GM19099 (cell line): Measurements from ENCODE around the gene BAG1.

ENCODE experiments used
- POLR2A ChIP-seq: IDR thresholded peaks from 3 replicates; pipeline ENCODE4 v1.6.1; 2011; ENCODE audit warnings: low read depth; ENCODE audit not compliant: insufficient read length; ENCODE audit errors: extremely low read depth

BAG1 gene

DNA sequence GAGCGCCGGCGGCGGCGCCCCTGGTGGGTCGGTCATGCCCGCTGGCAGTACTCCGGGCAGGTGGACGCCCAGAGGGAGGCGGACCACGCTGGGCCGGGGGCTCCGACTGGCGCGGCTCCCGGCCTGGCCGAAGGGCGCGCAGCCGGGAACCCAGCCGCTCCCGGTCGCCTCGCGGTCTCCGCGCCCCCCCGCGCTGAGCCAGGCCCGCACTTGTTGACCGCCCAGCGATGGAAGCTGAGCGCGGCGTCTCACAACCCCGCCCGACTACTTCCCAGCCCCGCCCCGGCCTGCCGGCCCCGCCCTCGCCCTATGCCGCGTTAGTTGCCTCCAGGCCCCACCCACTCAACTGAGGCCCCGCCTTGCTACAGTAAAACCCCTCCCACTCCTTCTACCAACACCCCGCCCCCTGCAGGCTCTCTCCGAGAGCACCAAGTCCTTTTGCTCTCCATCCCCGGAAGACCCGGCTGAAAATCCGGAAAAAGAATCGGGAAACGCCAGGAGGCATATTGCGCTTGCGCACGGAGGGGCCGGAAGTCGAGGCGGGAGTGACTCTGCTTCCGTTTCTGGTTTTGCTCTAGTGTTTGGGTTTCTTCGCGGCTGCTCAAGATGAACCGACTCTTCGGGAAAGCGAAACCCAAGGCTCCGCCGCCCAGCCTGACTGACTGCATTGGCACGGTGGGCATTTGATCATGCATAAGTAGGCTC is at the start of gene BAG1, which contains the start of gene CHMP5:
BAG1 (minus strand) TSS at position 236 of the 705 bp plus-strand sequence.
CHMP5 (plus strand) TSS at position 577 of the 705 bp plus-strand sequence; CDS start at position 607, 30 bp downstream.
- TF ChIP-seq POLR2A: peak; percentile 77

DNA sequence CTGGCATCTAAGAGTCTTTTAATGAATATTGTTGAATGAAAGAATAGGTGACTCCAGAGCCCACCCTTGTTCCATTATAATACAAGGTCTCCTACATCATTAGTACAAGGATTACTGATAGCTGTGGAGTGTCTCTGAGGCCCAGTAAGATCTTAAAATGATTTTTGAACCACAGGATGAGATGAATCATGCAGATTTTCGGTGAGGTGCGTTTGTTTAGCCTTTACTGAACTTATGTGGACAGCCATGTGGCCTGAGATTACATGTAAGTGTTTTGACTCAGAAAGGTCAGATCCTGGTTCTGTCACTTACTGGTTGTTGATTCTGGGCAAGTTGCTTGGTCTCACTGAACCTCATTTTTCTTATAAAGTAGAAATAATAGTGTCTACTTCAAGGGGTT is 47.4 kb upstream of the BAG1 start:
- no peak for TF ChIP-seq POLR2A

DNA sequence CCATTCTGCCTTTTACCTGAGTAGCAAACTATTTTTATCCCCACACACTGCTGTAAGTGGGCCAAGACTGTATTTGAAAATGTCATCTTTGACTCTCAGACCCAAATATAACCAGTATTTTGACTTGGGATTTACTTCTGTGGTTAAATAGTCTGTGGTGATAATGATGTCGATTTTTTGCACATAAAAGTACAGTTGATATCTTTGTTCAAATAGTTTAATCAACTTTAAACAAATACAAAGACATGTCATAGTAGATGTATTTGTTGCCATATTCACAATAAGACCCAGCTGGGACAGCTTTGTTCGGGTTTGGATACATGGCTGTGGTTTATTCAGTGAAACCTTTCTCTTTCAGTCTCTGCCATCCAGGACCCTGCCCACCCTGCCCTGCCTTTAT is 46.2 kb upstream of the BAG1 start:
- TF ChIP-seq POLR2A: no peak

DNA sequence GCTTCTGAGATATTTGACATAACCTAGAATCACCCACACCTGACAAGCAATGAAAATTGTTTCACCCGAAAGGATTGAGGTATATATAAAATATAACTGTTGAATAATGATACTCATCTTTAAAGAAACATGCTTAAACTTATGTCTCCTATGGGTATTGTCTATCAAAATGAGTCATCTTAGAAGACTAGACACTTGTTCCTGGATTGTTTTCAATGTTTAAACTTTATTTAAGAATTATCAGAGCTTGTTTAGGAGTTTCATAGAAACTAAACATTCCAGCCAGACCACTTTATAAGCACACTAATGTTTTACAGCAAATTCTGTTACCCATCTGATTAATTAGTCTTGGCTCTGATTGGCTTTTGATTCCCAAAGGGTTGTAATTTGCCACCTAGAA is 45.4 kb upstream of the BAG1 start:
- no peak for TF ChIP-seq POLR2A

DNA sequence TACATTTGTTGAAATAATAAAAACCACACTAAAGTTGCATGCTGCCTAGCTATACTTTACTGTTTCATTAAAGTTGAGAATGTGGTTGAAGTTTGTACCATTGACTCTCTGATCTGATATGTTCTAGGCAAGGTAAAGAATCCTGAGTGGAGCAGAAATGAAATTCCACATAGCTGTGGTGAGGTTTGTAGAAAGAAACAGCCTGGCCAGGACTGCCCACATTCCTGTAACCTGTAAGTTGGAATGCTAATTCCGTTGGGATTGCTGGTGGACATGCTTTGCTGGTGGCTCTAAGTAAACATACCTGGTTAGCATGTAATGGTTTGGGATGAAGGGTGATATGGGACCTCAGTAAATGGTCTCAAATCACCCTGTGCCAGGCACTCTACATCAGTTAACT is 42.6 kb upstream of the BAG1 start:
- no peak for TF ChIP-seq POLR2A

DNA sequence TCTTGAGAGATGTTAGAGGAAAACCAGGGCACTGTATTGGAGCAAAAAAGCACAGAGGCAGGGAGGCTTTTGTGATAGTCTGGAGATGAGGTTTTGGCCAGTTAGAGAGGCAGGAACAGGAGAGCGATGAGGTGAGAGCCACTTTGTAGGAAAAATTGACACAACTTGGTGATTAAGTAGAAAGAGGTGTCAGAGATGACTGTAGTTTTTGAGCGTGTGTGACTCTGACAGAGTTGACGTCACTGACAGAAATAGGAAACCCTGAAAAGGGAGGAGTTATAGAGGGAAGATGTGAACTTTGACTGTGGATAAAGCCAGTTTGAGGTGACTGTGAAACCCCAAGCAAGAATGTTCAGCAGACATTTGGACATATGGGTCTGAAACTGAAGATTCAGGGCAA is 41.5 kb upstream of the BAG1 start:
- TF ChIP-seq POLR2A: no peak

DNA sequence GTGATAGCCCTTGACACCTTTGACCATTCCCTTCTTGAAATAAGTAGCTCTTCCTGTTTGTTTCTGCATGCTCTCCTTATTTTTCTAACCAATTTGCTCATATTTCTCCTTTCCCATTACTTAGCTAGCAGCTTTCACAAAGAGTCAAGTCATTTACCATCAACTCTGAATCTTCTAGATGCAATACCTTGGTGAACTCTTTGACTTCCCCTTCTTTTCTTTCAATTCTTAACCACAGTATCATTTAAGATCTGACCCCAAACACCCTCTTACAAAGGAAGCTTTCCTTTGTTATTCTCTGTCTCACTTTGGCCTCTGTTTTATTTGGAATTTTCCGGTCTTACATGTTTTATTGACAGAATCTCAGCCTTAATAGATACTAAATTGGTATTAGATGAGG is 39.9 kb upstream of the BAG1 start:
- no peak for TF ChIP-seq POLR2A

DNA sequence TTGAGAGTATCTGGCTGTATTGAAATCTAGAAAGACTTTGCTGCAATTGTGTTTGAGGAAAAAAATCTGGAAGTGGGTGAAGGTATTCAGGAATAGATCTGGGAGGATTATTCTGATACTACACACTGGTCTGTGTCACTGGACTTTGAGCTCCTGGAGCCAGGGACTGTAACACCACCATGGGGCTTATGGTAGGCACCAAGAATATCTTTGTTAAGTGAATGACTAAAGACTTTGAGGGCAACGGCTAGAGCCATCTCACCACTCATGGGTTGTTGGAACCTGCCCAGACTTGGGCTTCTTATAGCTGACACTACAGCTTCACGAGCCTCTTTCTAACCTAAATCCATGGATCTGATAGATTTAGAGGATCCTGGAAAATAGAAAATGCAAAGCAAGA is 36.0 kb upstream of the BAG1 start:
- TF ChIP-seq POLR2A: no peak

DNA sequence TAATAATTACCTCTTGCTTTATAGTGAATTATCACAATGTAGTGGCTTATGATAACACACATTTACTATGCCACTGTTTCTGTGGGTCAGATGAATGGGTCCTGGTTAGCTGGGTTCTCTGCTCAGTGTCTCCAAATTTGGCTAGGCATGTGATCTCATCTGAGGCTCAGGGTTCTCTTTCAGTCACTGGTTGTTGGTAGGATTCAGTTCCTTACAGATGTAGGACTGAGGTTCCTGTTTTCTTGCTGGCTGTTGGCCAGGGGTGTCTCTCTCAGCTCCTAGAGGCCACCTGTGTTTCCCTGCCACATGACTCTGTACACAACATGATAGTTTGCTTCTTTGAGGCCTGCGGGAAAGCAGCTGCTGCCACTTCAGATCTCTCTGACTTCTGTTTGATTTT is 32.9 kb upstream of the BAG1 start:
- TF ChIP-seq POLR2A: no peak

DNA sequence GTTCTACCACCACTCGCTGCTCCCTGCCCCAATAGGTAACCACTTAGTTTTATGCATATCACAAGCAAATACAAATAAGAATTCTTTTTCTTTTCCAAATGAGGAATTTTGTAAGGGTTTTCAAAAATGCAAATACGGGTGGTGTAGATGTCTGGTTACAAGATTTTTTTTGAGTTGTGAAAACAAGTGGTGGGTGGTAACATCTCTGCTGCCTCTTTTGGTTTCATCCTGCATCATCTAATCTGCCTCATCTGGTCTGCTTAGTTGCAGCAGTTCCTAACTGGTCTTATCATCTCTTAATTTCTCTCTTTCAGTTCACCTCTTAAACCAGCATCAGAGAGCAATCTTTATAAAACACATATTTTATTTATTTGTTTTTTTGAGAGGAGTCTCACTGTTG is 31.1 kb upstream of the BAG1 start:
- no peak for TF ChIP-seq POLR2A

DNA sequence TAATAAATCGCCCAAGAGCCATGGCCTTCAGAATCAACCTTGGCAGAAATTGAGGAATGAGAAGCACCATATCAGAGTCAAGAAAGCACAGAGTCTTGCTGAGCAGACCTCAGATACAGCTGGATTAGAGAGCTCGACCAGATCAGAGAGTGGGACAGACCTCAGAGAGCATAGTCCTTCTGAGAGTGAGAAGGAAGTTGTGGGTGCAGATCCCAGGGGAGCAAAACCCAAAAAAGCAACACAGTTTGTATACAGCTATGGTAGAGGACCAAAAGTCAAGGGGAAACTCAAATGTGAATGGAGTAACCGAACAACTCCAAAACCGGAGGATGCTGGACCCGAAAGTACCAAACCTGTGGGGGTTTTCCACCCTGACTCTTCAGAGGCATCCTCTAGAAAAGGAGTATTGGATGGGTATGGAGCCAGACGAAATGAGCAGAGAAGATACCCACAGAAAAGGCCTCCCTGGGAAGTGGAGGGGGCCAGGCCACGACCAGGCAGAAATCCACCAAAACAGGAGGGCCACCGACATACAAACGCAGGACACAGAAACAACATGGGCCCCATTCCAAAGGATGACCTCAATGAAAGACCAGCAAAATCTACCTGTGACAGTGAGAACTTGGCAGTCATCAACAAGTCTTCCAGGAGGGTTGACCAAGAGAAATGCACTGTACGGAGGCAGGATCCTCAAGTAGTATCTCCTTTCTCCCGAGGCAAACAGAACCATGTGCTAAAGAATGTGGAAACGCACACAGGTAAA is 30.3 kb upstream of the BAG1 start:
- no peak for TF ChIP-seq POLR2A

DNA sequence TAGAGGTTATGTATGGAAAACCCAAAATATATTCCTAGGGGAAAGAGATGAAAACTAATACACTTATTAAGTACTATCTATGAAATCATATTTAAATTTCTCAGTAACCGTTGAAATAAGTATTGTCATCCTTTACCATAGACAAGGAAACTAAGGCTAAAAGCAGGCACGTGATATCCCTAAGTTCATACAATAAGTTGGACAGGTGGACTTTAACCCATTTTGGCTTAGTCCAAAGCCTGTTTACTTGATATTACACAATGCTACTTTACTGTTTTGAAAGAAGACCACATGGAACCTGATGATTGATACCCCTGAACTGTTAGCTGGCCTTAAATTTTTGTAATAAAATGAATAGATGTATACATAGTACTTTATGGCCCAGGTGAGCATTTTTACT is 29.3 kb upstream of the BAG1 start:
- no peak for TF ChIP-seq POLR2A

DNA sequence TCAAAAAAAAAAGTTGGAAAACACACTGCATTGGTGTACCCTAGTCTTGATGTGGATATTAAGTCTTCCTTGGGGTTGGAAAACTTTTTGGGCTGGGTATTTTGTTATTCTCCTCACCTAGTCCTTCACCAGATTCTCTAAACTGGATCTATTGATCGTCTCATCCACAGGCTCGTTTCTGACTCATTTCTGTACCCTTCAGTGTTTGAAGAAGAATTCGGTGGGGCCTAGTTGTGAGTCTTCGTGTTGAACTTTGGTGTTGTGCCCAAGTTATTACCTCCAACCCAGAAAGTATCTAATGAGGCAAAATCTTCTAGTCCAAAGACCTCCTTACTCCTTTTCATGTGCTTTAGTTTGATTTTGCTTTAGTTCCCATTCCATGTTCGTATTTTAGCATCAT is 27.4 kb upstream of the BAG1 start:
- no peak for TF ChIP-seq POLR2A

DNA sequence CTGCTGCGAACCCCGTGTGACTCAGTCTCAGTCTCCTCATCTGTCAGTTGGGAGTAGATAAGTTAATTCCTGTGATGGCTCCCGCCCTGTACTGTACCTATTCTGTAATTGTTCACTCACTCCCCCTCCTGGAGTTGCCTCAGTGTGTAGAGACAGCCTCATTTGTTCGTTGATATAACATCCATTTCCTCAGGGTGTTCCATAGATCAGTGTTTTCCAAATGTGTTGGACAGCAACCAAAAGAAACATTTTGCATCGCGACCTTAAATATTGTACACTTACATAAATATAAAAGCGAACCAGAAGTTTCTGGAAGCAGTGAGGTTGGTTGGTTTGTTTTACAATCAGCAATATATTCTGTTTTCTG is 26.5 kb upstream of the BAG1 start:
- TF ChIP-seq POLR2A: no peak

DNA sequence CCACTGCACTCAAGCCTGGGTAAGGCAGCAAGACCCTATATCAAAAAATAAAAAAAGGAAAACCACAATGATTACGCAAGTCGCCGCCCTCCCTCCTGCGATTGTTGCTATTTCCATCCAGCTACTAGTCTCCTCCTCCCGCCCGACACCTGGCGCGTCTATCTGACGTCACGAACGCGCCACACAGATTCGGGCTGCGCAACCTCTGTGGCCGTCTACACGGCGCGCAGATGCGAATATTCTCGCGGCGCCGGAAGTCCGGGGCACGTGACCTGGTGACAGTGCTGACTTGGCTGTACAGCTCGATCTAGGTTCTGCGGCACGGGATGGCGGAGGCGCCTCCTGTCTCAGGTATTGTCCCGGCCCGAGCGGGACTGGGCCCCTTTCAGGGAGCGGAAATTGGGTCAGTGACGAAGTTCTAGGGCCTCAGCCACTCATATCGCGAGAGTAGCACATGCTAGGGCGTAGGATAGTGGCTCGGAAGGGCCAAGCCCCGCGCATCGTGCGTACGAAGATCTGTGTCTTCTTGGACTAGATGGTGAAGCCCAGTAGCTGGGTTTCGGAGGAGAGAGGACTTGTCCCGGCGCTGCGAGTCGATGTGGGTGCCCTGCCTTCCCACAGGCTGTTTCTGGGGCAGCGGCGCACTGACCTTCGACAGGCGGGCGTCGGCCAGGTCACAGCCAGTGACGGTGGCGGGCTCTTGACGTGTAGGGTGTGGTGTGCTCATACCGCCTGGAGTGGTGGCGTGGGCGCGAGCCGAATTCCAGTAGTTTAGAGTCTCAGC is 25.9 kb upstream of the BAG1 start, which contains the start of gene NFX1:
NFX1 (plus strand) TSS at position 270 of the 784 bp plus-strand sequence; CDS start at position 327, 57 bp downstream.
- TF ChIP-seq POLR2A: peak; percentile 93

DNA sequence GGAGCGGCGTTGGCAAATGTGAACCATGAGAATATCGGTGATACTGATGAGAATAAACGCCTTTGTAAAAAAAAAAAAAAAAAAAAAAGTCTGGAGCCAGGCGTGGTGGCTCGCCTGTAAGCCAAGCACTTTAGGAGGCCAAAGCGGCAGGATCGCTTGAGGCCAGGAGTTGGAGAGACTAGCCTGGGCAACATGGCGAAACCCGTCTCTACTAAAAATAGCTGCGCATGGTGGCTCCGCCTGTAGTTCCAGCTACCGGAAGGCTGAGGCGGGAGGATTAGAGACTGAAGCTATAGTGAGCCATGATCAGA is 25.4 kb upstream of the BAG1 start:
- TF ChIP-seq POLR2A: no peak
